GM19463 (cell line): ENCODE measurements around the gene BCAP29.

ENCODE experiments used
- ATAC-seq: cut with Tn5 transposase; IDR thresholded peaks from one replicate; pipeline ENCODE4 v1.9.1; 2021; ENCODE audit warnings: mild to moderate bottlenecking, moderate library complexity; ENCODE audit not compliant: unreplicated experiment

The BCAP29 gene

GRCh38 chr7:107581387-107582013 lies 1.5 kb downstream of the BCAP29 start:
- no peak for ATAC-seq

GRCh38 chr7:107582875-107583274 lies 2.8 kb downstream of the BCAP29 start:
- no peak for ATAC-seq

GRCh38 chr7:107584716-107585115 lies 4.7 kb downstream of the BCAP29 start:
- no peak for ATAC-seq

GRCh38 chr7:107588529-107589130 lies 8.6 kb downstream of the BCAP29 start:
- no peak for ATAC-seq

GRCh38 chr7:107591421-107591820 lies 11.4 kb downstream of the BCAP29 start:
- ATAC-seq = no peak

- ATAC-seq = no peak
Observed at GRCh38 chr7:107592361-107593024, 12.4 kb downstream of the BCAP29 start.

GRCh38 chr7:107593025-107593410 lies 13.0 kb downstream of the BCAP29 start:
- no peak for ATAC-seq

GRCh38 chr7:107594961-107595737 lies 15.1 kb downstream of the BCAP29 start:
- ATAC-seq = no peak

- no peak for ATAC-seq
Observed at GRCh38 chr7:107596881-107597581, 17.0 kb downstream of the BCAP29 start.

- ATAC-seq = no peak
Observed at GRCh38 chr7:107597582-107597916, 17.5 kb downstream of the BCAP29 start.

- no peak for ATAC-seq
Observed at GRCh38 chr7:107597953-107598352, 17.9 kb downstream of the BCAP29 start.

- no peak for ATAC-seq
Observed at GRCh38 chr7:107599262-107599661, 19.2 kb downstream of the BCAP29 start.

- no peak for ATAC-seq
Observed at GRCh38 chr7:107600816-107601215, 20.8 kb downstream of the BCAP29 start.

GRCh38 chr7:107605218-107605815 lies 25.3 kb downstream of the BCAP29 start:
- ATAC-seq = no peak

GRCh38 chr7:107606303-107606702 lies 26.3 kb downstream of the BCAP29 start:
- no peak for ATAC-seq

- no peak for ATAC-seq
Observed at GRCh38 chr7:107609811-107610261, 29.8 kb downstream of the BCAP29 start.

- ATAC-seq = no peak
Observed at GRCh38 chr7:107610323-107610722, 30.3 kb downstream of the BCAP29 start.

- ATAC-seq = no peak
Observed at GRCh38 chr7:107613439-107613838, 33.4 kb downstream of the BCAP29 start.

GRCh38 chr7:107613948-107614347 lies 33.9 kb downstream of the BCAP29 start:
- no peak for ATAC-seq

- no peak for ATAC-seq
Observed at GRCh38 chr7:107614425-107614824, 34.4 kb downstream of the BCAP29 start.
